ES-I3 (cell line): ENCODE data around the gene IMMT.

ENCODE experiments used
- H3K36me3 ChIP-seq: 2 replicates; pipeline ENCODE4 v1.6.1; 2013; ENCODE audit warnings: mild to moderate bottlenecking, low read length, control low read depth, moderate library complexity; ENCODE audit not compliant: insufficient read depth
- H3K4me1 ChIP-seq: 2 replicates; pipeline ENCODE4 v1.6.1; 2013; ENCODE audit warnings: mild to moderate bottlenecking, control low read depth, low read length; ENCODE audit not compliant: insufficient read depth
- H3K9ac ChIP-seq: 2 replicates; pipeline ENCODE4 v1.6.1; 2013; ENCODE audit warnings: low read depth, mild to moderate bottlenecking, low read length, moderate library complexity
- H3K9me3 ChIP-seq: 2 replicates; pipeline ENCODE4 v1.6.1; 2013; ENCODE audit warnings: mild to moderate bottlenecking, low read length, moderate library complexity; ENCODE audit not compliant: control insufficient read depth, insufficient read depth

The IMMT gene

GRCh38 chr2:86123328-86123925 is 71.8 kb downstream of the IMMT start:
- Histone ChIP-seq H3K9ac (no peak overlapping the region), H3K9me3 (no peaks in the 10 kb centered on the region), H3K36me3 (peaks cover 64% of the 10 kb centered on the region), H3K4me1 (no peaks in the 10 kb centered on the region)

GRCh38 chr2:86118130-86118529 is 77.1 kb downstream of the IMMT start:
- peaks cover 21% of the 10 kb centered on the region for H3K4me1 ChIP-seq
- H3K9ac ChIP-seq: no peak overlapping the region
- peaks cover 60% of the 10 kb centered on the region for H3K36me3 ChIP-seq
- H3K9me3 ChIP-seq: no peaks in the 10 kb centered on the region

GRCh38 chr2:86107031-86107430 is 88.2 kb downstream of the IMMT start:
- H3K9ac ChIP-seq: peak overlapping the region; percentile 99
- H3K9me3 ChIP-seq: no peaks in the 10 kb centered on the region
- H3K36me3 ChIP-seq: peaks cover 22% of the 10 kb centered on the region; the same call in 1 of the 2 replicates
- peaks cover 9% of the 10 kb centered on the region; the same call in 1 of the 2 replicates for H3K4me1 ChIP-seq

- Histone ChIP-seq H3K36me3 (peaks cover 19% of the 10 kb centered on the region; the same call in 1 of the 2 replicates), H3K9ac (peak within 1 kb of the TSS; percentile 99), H3K9me3 (no peaks in the 10 kb centered on the region), H3K4me1 (peaks cover 9% of the 10 kb centered on the region; the same call in 1 of the 2 replicates)
These were observed 89.0 kb downstream of the IMMT start, which contains the start of gene PTCD3 for GRCh38 chr2:86105969-86106945. Gene PTCD3, plus strand, starts transcription at chr2:86106235. Its CDS starts 13 bp downstream, at chr2:86106248.

GRCh38 chr2:86105252-86105968 is 89.9 kb downstream of the IMMT start, which contains the start of gene POLR1A:
Gene POLR1A, minus strand, starts transcription at chr2:86105886. Its CDS starts 110 bp downstream, at chr2:86105776.
- H3K9me3 ChIP-seq: no peaks in the 10 kb centered on the region
- peak within 1 kb of the TSS; percentile 99 for H3K9ac ChIP-seq
- H3K4me1 ChIP-seq: peaks cover 9% of the 10 kb centered on the region; the same call in 1 of the 2 replicates
- H3K36me3 ChIP-seq: peaks cover 11% of the 10 kb centered on the region; the same call in 1 of the 2 replicates

GRCh38 chr2:86102157-86102556 is 93.1 kb downstream of the IMMT start:
- no peaks in the 10 kb centered on the region for H3K9me3 ChIP-seq
- peaks cover 2% of the 10 kb centered on the region; the same call in 1 of the 2 replicates for H3K4me1 ChIP-seq
- peaks cover 13% of the 10 kb centered on the region; the same call in 1 of the 2 replicates for H3K36me3 ChIP-seq
- H3K9ac ChIP-seq: no peak overlapping the region

- Histone ChIP-seq H3K36me3 (peaks cover 18% of the 10 kb centered on the region), H3K4me1 (no peaks in the 10 kb centered on the region), H3K9me3 (no peaks in the 10 kb centered on the region), H3K9ac (no peak overlapping the region)
These were observed 97.3 kb downstream of the IMMT start for GRCh38 chr2:86097913-86098312.

- peaks cover 18% of the 10 kb centered on the region for H3K36me3 ChIP-seq
- no peaks in the 10 kb centered on the region for H3K9me3 ChIP-seq
- H3K9ac ChIP-seq: no peak overlapping the region
- H3K4me1 ChIP-seq: no peaks in the 10 kb centered on the region
These were observed 98.0 kb downstream of the IMMT start for GRCh38 chr2:86097114-86097896.

- H3K36me3 ChIP-seq: peaks cover 21% of the 10 kb centered on the region
- no peak overlapping the region for H3K9ac ChIP-seq
- no peaks in the 10 kb centered on the region for H3K9me3 ChIP-seq
- H3K4me1 ChIP-seq: no peaks in the 10 kb centered on the region
These were observed 101.0 kb downstream of the IMMT start for GRCh38 chr2:86094229-86094628.
